GM12873 (cell line): Measurements from ENCODE around the gene KCNK2.

Source experiments
- TF ChIP-seq, protein P1 (sequence below): IDR thresholded peaks from 2 replicates; pipeline ENCODE4 v1.5.1; 2012; ENCODE audit warnings: low read depth, mild to moderate bottlenecking, moderate library complexity, low read length, control low read depth; ENCODE audit not compliant: insufficient read depth; ENCODE audit errors: missing control alignments

The KCNK2 gene

GRCh38 chr1:215188302-215188950 lies 105.9 kb downstream of the KCNK2 start:
- TF ChIP-seq, protein P1, sequence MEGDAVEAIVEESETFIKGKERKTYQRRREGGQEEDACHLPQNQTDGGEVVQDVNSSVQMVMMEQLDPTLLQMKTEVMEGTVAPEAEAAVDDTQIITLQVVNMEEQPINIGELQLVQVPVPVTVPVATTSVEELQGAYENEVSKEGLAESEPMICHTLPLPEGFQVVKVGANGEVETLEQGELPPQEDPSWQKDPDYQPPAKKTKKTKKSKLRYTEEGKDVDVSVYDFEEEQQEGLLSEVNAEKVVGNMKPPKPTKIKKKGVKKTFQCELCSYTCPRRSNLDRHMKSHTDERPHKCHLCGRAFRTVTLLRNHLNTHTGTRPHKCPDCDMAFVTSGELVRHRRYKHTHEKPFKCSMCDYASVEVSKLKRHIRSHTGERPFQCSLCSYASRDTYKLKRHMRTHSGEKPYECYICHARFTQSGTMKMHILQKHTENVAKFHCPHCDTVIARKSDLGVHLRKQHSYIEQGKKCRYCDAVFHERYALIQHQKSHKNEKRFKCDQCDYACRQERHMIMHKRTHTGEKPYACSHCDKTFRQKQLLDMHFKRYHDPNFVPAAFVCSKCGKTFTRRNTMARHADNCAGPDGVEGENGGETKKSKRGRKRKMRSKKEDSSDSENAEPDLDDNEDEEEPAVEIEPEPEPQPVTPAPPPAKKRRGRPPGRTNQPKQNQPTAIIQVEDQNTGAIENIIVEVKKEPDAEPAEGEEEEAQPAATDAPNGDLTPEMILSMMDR = no peak

DNA sequence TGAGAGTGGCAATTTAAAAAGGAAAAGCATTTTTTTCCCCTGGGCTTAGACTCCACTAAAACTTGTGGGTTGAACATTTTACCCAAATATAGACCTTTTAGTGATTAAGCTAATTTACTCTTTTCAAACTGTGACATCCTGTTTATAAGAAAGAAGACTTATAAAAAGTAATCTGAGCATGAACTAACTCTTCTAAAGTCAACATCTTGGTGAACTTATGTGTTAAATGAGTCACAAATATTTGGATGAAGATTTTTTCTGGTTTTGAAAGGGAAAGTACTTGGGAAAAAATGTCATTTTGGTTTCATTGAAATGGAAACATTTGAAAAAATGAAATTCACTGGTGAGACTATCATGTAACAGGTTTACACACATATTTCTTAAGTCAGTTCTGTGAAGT lies 109.8 kb downstream of the KCNK2 start:
- TF ChIP-seq, protein P1 = no peak

DNA sequence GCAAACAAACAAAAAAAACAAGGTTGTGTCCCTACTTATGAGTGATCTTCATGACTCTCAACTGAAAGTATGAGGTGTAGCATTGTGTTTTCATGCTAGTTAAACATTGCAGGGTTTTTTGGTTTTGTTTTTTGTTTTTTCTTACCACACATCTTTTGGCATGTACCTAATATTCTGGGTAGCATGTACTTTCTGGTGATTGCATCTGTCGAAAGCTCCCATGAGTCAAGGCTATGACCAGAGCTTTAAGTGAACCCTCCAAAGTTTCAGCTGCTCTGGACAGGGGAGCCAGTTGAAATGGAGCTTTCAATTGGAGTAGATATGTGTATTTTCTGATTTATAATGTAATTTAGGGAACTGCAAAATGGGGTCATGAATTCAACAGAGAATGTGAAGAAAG lies 115.5 kb downstream of the KCNK2 start:
- TF ChIP-seq, protein P1 = no peak

DNA sequence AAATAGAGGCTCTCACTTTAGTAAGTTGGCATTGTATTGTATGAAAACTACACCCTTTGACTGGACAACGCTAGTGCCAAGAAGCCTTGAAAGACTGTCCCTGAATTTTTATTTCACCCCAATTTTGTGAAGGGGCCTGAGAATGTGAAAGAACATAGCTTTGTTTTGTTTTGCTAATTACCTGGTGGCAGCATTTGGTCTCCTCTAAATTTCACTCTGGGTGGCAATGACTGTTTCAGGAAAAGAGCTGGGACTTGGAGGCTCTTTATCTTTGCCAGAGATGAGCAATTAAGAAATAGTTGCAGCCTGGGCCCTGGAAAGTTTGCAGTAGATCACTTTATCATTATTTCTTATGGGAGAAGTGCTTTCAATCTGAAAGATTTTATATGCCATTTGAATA lies 117.6 kb downstream of the KCNK2 start:
- TF ChIP-seq, protein P1 = no peak

DNA sequence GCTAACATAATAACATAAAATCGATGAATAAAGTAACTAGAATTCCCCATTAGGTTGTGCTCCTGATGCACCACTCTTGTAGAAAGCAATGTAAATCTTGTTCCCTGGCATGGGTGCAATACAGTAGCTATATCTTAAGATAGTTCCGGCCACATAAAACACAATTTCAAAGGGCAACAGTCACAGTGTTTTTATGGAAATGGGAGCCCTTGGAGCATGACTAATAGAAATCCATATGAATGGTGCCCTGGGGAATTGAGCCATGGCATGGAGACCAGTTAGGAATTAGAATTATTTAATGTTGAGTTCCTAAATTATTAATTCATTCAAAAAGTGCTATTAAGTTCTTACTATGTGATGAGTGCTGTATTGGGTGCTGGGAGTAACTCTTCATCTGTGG lies 118.7 kb downstream of the KCNK2 start:
- TF ChIP-seq, protein P1 = no peak

DNA sequence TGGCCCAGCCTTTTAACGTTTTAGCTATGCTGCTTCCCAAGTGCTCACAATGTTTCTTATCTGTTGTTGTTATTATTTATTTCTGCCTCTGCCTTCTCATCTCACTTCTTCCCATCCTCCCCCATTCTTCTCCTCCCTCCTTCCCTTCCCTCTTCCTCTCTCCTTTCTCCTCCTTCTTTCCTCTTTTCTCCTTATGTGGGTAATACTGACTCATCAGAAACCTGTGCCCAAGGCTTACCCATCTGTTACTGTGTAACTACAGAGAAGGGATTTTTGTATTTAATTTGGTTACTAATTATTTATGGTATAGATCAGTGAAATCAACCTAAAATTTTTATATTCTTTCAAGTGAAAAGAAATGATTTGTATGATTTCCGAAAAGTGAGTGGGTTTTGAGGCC lies 120.3 kb downstream of the KCNK2 start:
- TF ChIP-seq, protein P1 = no peak

DNA sequence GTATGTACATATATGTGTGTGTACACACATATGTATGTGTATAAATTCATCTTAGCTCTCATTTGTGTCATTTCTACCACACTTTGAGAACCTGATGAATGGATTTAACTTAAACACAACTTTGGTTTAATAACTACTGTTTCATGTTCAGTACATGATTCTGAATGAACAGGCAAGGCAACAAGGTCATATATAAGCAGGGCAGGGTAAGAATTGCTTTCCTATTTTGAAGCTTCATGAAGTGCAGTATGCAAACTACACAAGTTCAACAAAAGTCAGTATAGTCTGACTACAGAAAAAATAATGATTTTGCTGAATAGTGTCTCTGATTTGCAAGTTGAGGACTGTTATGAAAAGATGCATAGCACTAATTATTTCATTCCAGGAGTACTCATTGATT lies 127.6 kb downstream of the KCNK2 start:
- TF ChIP-seq, protein P1 = no peak
